HCT116 (cell line): ENCODE measurements around the gene PTOV1. TPM values are rescaled to one million over a fixed set of nuclear protein-coding genes. Genes with fewer than 3 reads are reported as not detected.

Experiments
- ATAC-seq: fragments of 200-7000 bp; cut with Tn5 transposase; 2 replicates; pipeline ENCODE4 v1.9.1; 2020; ENCODE audit warnings: mild to moderate bottlenecking, moderate library complexity
- BruUV-seq: library from RNA; stranded (reverse); fragments of 400-500 nt; replicated peaks from 2 replicates; lab custom pipeline; 2021; lab: Mats Ljungman, UMichigan
- CTCF ChIA-PET: fragments of 300-600 bp; sonication (Branson Sonifier 250); formaldehyde crosslinking; loops from one replicate; lab custom pipeline; 2021; ENCODE audit warnings: antibody characterized with exemption; lab: Charles Lee
- POLR2A ChIA-PET: fragments of 300-600, 350-600 bp; sonication (Branson Sonifier 250); formaldehyde crosslinking; loops from one replicate; lab custom pipeline; 2021; ENCODE audit warnings: antibody characterized with exemption; lab: Charles Lee
- RAD21 ChIA-PET, 2 experiments: fragments of 300-600 bp; sonication (Branson Sonifier 250); formaldehyde crosslinking; loops; one replicate each; lab custom pipeline; 2023; ENCODE audit warnings: low total read pairs in 2 of 2; ENCODE audit not compliant: uncharacterized antibody in 2 of 2, unreplicated experiment in 2 of 2, low non-redundant PET in 1 of 2; lab: Charles Lee
- DNase-seq: peaks from one replicate; pipeline ENCODE4 v3.0.0-alpha.2; 2010; ENCODE audit warnings: low read depth, low spot score
- H2AFZ ChIP-seq: fragments of 200-600 bp; shearing (Covaris generic), sonication (generic); 2 replicates; pipeline ENCODE4 v1.6.1; 2017; ENCODE audit warnings: low read depth, mixed run types, mixed read lengths, antibody characterized with exemption, low read length; ENCODE audit not compliant: poor library complexity, severe bottlenecking
- H3K27ac ChIP-seq: 2 replicates; pipeline ENCODE4 v1.5.1; 2012; ENCODE audit warnings: low read depth, low read length
- H3K27me3 ChIP-seq: fragments of 200-600 bp; sonication (generic); 2 replicates; pipeline ENCODE4 v1.6.1; 2016; ENCODE audit warnings: mixed run types, low read length, mixed read lengths; ENCODE audit not compliant: insufficient read depth
- H3K36me3 ChIP-seq, 2 experiments: fragments of 200-500 bp in 1 of 2; fragments of 200-600 bp in 1 of 2; sonication (Bioruptor generic) in 1 of 2; sonication (generic) in 1 of 2; 2 replicates each; pipeline versions ENCODE4 v1.5.1 to v1.6.1; 2014 to 2016; ENCODE audit warnings: low read length in 2 of 2, inconsistent platforms in 1 of 2, mixed read lengths in 1 of 2, mixed run types in 1 of 2; ENCODE audit not compliant: insufficient read depth in 2 of 2, control insufficient read depth in 1 of 2
- H3K4me1 ChIP-seq, 2 experiments: fragments of 200-600 bp in 1 of 2; sonication (generic) in 1 of 2; 2 replicates each; pipeline versions ENCODE4 v1.5.1 to v1.6.1; 2012 to 2017; ENCODE audit warnings: low read length in 2 of 2, inconsistent platforms in 1 of 2, mild to moderate bottlenecking in 1 of 2, mixed read lengths in 1 of 2, mixed run types in 1 of 2, moderate library complexity in 1 of 2; ENCODE audit not compliant: insufficient read depth in 2 of 2, control insufficient read depth in 1 of 2
- H3K4me2 ChIP-seq: fragments of 200-600 bp; sonication (generic); 2 replicates; pipeline ENCODE4 v1.6.1; 2017; ENCODE audit warnings: mixed run types, low read length, mixed read lengths
- H3K4me3 ChIP-seq, 2 experiments: fragments of 200-600 bp in 1 of 2; sonication (generic) in 1 of 2; replicated peaks in 1 of 2; 2 replicates each; pipeline ENCODE4 v1.5.1; 2011 to 2016; ENCODE audit warnings: low read length in 2 of 2, control low read depth in 1 of 2, low read depth in 1 of 2, mild to moderate bottlenecking in 1 of 2, mixed read lengths in 1 of 2, mixed run types in 1 of 2
- H3K79me2 ChIP-seq: fragments of 200-600 bp; sonication (generic); 2 replicates; pipeline ENCODE4 v1.6.1; 2017; ENCODE audit warnings: mild to moderate bottlenecking, mixed run types, low read length, moderate library complexity, mixed read lengths; ENCODE audit not compliant: insufficient read depth
- H3K9ac ChIP-seq: fragments of 200-600 bp; sonication (generic); 2 replicates; pipeline ENCODE4 v1.6.1; 2016; ENCODE audit warnings: low read length, mixed read lengths
- H3K9me2 ChIP-seq: fragments of 200-600 bp; sonication (generic), shearing (Covaris generic); 2 replicates; pipeline ENCODE4 v1.6.1; 2017; ENCODE audit warnings: mixed run types, mild to moderate bottlenecking, moderate library complexity; ENCODE audit not compliant: insufficient read depth
- H3K9me3 ChIP-seq, 2 experiments: fragments of 200-500 bp in 1 of 2; fragments of 200-600 bp in 1 of 2; sonication (Bioruptor generic) in 1 of 2; sonication (generic) in 1 of 2; 2 replicates each; pipeline ENCODE4 v1.6.1; 2014 to 2017; ENCODE audit warnings: low read length in 2 of 2, mixed read lengths in 2 of 2, inconsistent platforms in 1 of 2, low read depth in 1 of 2, mild to moderate bottlenecking in 1 of 2, mixed run types in 1 of 2, moderate library complexity in 1 of 2; ENCODE audit not compliant: control insufficient read depth in 1 of 2, insufficient read depth in 1 of 2
- H4K20me1 ChIP-seq: fragments of 200-600 bp; sonication (generic), shearing (Covaris generic); 2 replicates; pipeline ENCODE4 v1.6.1; 2017; ENCODE audit warnings: mixed run types, mild to moderate bottlenecking, moderate library complexity; ENCODE audit not compliant: insufficient read depth
- CEBPB ChIP-seq: IDR thresholded peaks from 2 replicates; pipeline ENCODE4 v1.6.1; 2012; ENCODE audit warnings: low read depth
- EZH2phosphoT487 ChIP-seq: fragments of 200-600 bp; IDR thresholded peaks from 2 replicates; pipeline ENCODE4 v1.6.1; 2018; ENCODE audit warnings: antibody characterized with exemption, borderline replicate concordance
- JUND ChIP-seq: IDR thresholded peaks from 2 replicates; pipeline ENCODE4 v1.6.1; 2012
- YY1 ChIP-seq: IDR thresholded peaks from 2 replicates; pipeline ENCODE4 v1.6.1; 2011; ENCODE audit warnings: low read length, low read depth, moderate library complexity, mild to moderate bottlenecking; ENCODE audit not compliant: insufficient replicate concordance; ENCODE audit errors: extremely low read depth
- ZFX ChIP-seq: fragments of 450-650 bp; IDR thresholded peaks from 2 replicates; pipeline ENCODE4 v1.6.1; 2017
- intact Hi-C: fragments of 100-400 bp; cut with micrococcal nuclease; formaldehyde crosslinking; loops from 2 replicates; pipeline ENCODE4 v1.10.0; 2022
- total RNA-seq: library from RNA; stranded (reverse); gene quantifications from one replicate; pipeline ENCODE4 v1.2.1, GENCODE V29; 2021; ENCODE audit not compliant: unreplicated experiment
- TF ChIP-seq, protein P1 (sequence below), 3 experiments: fragments of 200-600 bp in 1 of 3; sonication (generic) in 1 of 3; IDR thresholded peaks in 2 of 3; conservative IDR thresholded peaks in 1 of 3; 2 replicates each; pipeline ENCODE4 v1.5.1; 2012 to 2017; ENCODE audit warnings: low read depth in 2 of 3, low read length in 2 of 3, antibody characterized with exemption in 1 of 3, borderline replicate concordance in 1 of 3, control low read depth in 1 of 3, mild to moderate bottlenecking in 1 of 3, mixed read lengths in 1 of 3, mixed run types in 1 of 3, moderate library complexity in 1 of 3; ENCODE audit not compliant: insufficient read depth in 1 of 3

PTOV1 gene
- total RNA-seq, 1 experiment from 2014 or later: 236 TPM

GRCh38 chr19:49908480-49909420, 57.8 kb downstream of the PTOV1 start:
- Histone ChIP-seq H3K79me2 (peaks cover 45% of the 10 kb centered on the region), H3K4me3 (no peak overlapping the region), H3K9ac (no peak overlapping the region), H3K27ac (no peak overlapping the region), H4K20me1 (no peaks in the 10 kb centered on the region), H3K27me3 (no peaks in the 10 kb centered on the region), H3K9me2 (no peaks in the 10 kb centered on the region), H2AFZ (no peak overlapping the region), H3K4me1 (no peaks in the 10 kb centered on the region), H3K36me3 (peaks cover 27 to 46% of the 10 kb centered on the region in 2 experiments), H3K4me2 (no peak overlapping the region), H3K9me3 (no peaks in the 10 kb centered on the region)
- ATAC-seq (no peak), DNase-seq (no peak)
- intact Hi-C loops: no loop called here
- ChIA-PET POLR2A (no interaction called here), CTCF (no interaction called here), RAD21 (no interaction called here)
- BruUV-seq: no TSS peak
- TF ChIP-seq JUND: no peak
- no peak for TF ChIP-seq ZFX
- TF ChIP-seq CEBPB: no peak
- TF ChIP-seq YY1: no peak
- no peak for TF ChIP-seq EZH2phosphoT487
- TF ChIP-seq, protein P1, sequence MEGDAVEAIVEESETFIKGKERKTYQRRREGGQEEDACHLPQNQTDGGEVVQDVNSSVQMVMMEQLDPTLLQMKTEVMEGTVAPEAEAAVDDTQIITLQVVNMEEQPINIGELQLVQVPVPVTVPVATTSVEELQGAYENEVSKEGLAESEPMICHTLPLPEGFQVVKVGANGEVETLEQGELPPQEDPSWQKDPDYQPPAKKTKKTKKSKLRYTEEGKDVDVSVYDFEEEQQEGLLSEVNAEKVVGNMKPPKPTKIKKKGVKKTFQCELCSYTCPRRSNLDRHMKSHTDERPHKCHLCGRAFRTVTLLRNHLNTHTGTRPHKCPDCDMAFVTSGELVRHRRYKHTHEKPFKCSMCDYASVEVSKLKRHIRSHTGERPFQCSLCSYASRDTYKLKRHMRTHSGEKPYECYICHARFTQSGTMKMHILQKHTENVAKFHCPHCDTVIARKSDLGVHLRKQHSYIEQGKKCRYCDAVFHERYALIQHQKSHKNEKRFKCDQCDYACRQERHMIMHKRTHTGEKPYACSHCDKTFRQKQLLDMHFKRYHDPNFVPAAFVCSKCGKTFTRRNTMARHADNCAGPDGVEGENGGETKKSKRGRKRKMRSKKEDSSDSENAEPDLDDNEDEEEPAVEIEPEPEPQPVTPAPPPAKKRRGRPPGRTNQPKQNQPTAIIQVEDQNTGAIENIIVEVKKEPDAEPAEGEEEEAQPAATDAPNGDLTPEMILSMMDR (IDR thresholded peaks at IDR 0.05 in 2 of 3, conservative IDR thresholded peaks at IDR 0.05 in 1 of 3; ENCODE audit: borderline replicate concordance in 1 of 3, insufficient read depth in 1 of 3, low read depth in 2 of 3, low read length in 2 of 3): no peak
